Activated naive CD4-positive, alpha-beta T cell treated with Interleukin-2 at 50 U/mL for 16 hours (primary cell): ENCODE measurements around the gene SPAG17.
"Not testable (repeated sequence)": the region's sequence is repeated elsewhere in the genome, so short reads cannot be mapped to it uniquely, and the experiment has no call there.

ENCODE experiments used
- DNase-seq: peaks from one replicate; pipeline ENCODE4 v3.0.0-alpha.2; 2020

SPAG17 gene

DNA sequence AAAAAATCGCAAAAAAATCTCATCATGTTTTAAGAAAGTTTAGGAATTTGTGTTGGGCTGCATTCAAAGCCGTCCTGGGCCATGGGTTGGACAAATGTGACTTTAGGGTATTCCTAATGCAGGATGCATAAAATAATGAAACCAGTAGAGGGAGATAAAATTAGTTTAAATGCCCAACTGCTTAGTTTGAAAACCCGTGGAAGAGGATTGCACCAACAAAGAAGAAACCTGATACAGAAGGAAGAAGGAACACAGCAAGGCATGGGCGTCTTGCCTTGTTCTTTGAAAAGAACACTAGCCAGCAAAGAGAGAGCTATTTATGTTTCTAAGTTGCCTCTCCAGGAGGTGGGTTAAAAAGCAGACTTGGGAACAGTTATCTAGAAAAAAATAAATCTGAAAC lies 217.6 kb downstream of the SPAG17 start:
- no peak for DNase-seq

DNA sequence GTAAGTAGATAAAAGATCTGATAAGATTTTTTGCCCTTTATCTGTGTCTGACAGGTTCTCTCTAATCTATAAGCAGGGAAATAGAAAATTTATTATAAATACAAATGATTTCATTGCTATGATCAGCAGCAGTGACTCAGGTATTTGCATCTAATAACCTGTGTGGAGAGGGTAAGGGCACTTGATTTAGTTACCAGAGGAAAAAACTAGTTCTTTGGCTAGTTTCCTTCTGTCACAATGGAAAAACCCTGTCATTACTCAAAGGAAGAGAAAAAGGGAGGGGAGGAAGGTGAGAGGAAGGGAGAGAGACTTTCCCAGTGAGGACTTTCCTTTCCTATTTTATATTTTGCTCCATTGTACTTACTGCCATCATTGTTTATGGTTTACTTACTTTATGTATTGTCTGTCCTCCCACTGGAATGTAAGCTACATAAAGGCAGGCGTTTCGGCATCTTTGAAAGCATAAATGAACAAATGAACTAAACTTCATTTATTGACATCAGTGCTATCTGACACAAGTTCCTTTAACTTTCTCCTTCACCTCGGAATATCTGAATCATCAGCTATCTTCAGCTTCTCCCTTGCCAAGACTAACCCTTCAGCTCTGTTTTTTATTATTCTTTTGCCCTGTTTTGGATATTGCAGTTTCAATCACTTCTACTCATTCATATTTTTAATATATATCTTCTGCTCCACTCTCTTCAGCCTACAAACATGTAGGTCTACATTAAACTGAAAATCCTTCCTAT lies 220.6 kb downstream of the SPAG17 start:
- DNase-seq: no peak

- no peak for DNase-seq
Observed at GRCh38 chr1:117959364-117959763, 225.7 kb downstream of the SPAG17 start.

GRCh38 chr1:117952386-117952785 lies 232.6 kb downstream of the SPAG17 start:
- no peak for DNase-seq

DNA sequence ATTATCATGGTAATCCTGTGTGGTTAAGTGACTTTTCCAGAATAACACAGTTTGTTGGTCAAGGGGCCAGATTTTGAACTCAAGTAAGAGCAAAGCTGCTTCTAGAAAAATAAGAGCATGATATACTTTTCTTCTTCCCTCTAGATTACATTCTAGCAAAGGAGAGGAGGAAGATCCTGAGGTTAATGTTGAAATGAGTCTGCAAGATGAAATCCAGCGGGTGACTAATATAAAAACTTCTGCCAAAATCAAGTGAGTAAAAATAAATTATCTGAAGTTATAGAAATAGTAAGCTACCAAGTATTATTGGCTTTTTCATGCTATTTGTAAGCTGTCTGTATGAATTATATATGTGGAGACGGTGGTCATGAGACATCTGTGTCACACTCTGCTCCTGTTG lies 242.7 kb downstream of the SPAG17 start:
- no peak for DNase-seq

GRCh38 chr1:117933769-117934168 lies 251.3 kb downstream of the SPAG17 start:
- DNase-seq: no peak

DNA sequence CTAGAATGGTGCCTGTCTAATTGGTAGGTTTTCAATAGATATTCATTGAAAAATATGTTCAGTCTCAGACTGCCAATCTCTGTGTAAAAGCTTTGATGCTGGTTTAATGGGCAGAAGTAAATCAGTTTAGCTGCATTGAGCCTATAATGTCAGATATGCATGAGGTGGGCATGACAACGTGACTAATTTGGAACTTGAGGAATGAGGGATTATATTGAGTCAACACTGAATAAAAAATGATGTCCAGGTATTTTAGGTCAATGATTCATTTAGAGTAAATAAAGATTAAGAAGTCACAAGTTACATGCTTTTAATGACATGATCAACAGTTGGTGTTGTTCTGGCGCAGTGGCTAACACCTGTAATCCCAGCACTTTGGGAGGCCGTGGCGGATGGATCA lies 252.5 kb downstream of the SPAG17 start:
- DNase-seq: no peak

DNA sequence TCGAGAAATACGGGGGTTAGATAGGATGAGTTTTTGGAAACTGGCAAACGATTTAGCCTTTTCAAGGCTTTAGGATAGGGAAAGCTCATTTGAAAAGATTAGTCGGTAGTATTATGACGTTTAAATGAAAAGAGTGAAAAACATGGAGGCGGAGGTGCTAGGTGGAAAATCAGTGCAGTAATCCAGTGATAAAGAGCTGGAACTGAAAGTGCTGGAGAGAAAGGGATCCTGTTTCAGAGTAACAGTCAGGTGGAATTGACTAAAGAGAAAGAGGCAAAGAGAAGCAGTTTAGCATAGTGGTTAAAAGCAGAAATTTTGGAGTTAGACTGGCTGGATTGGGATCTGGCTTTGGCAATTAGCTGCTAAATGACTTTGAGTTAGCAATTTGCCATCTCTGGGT lies 254.5 kb downstream of the SPAG17 start:
- DNase-seq: no peak

DNA sequence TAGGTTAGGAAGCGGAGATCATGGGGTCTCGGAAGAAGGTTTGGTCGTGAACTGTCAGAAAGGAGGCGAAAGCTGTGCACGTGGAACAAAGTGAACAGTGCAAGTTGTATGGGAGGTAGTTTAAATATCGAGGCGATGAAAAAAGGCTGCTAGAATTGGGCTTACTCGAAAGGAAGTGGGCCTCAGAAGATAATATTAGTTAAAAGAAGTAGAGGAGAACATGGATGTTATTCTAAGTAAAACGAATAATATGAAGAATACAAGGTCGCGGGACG lies 254.9 kb downstream of the SPAG17 start:
- no peak for DNase-seq

GRCh38 chr1:117929343-117930172 lies 255.5 kb downstream of the SPAG17 start, which contains the start of the genes GDAP2 and WDR3:
TSS of gene GDAP2 (minus strand) at chr1:117929621. CDS start at chr1:117920357, 9,264 bp downstream.
TSS of gene WDR3 (plus strand) at chr1:117929739. CDS start at chr1:117933320, 3,581 bp downstream.
- peak; percentile 97 for DNase-seq

DNA sequence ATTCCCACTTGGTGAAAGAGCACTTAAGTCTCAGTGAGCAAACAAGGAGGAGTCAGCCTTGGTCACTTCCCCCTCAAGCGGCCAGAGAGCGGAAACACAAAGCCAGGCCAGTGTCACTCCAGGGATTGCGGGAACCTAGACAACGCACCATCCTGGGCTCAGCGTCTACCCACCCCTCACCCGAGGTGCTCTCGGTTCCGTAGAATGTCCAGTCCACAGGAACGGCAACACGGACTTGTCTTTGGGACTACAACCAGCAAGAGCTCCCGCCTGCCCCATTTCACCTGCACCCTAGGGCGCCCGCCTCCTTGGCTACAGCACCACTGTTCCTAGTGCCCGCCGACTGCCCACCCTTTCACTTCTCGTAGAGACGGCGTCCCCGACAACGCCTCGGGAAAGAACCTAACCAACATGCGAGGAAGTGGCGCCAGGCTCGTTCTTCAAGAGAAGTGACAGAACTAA lies 256.1 kb downstream of the SPAG17 start:
- no peak for DNase-seq

- DNase-seq: no peak
Observed at GRCh38 chr1:117925981-117926380, 259.0 kb downstream of the SPAG17 start.

- DNase-seq: not testable (repeated sequence)
Observed at GRCh38 chr1:117922717-117923116, 262.3 kb downstream of the SPAG17 start.

GRCh38 chr1:117921991-117922390 lies 263.0 kb downstream of the SPAG17 start:
- no peak for DNase-seq

DNA sequence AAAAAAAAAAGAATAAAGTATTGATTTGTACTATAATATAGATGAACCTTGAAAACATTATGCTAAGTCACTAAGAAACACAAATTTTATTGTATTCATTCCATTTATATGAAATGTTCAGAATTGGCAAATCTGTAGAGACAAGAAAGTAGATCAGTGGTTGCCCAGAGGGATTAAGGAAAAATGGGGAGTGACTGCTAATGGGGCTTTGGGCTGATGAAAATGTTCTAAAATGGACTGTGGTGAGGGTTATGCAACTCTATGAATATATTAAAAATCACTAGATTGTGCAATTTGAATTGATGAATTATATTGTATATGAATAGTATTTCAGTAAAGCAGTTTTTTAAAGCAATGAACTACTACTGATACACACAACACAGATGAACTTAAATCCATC lies 265.7 kb downstream of the SPAG17 start:
- no peak for DNase-seq

DNA sequence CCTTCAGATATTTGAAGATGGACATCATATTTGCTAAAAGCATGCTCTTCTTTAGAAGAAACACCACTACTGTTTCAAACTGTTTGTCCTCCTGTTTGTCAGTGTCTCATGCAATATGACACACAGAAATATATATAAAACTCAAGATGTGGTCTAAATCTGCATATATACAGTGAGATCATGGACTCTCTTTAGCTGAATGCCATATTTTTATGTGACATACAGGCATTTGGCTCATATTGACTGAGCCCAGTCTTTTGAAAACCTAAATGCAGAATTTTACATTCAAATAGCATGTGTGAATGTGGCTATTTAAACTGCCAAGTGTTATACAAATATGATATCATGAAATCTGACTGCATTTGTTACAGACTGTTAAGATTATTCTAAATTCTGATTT lies 274.0 kb downstream of the SPAG17 start:
- no peak for DNase-seq

- no peak for DNase-seq
Observed at GRCh38 chr1:117905019-117905418, 280.0 kb downstream of the SPAG17 start.

GRCh38 chr1:117904485-117904884 lies 280.5 kb downstream of the SPAG17 start:
- no peak for DNase-seq
